K562 (cell line): ENCODE results near the gene CHMP2A. TPM values are rescaled to one million over a fixed set of nuclear protein-coding genes. Genes with fewer than 3 reads are reported as not detected.

Experiments
- ASH1L ChIP-seq: fragments of 450-650 bp; IDR thresholded peaks from 2 replicates; pipeline ENCODE4 v1.6.1; 2018; ENCODE audit warnings: borderline replicate concordance, mild to moderate bottlenecking, low read depth; ENCODE audit not compliant: partially characterized antibody
- BCLAF1 ChIP-seq, 2 experiments: fragments of 450-650 bp in 1 of 2; IDR thresholded peaks; 2 replicates each; pipeline ENCODE4 v1.6.1; 2011 to 2017; ENCODE audit warnings: low read depth in 2 of 2, antibody characterized with exemption in 1 of 2, borderline replicate concordance in 1 of 2, low read length in 1 of 2, mild to moderate bottlenecking in 1 of 2, mixed read lengths in 1 of 2; ENCODE audit not compliant: control insufficient read depth in 1 of 2
- CBFA2T3 ChIP-seq: fragments of 450-650 bp; IDR thresholded peaks from 2 replicates; pipeline ENCODE4 v1.6.1; 2017
- CCNT2 ChIP-seq: IDR thresholded peaks from 2 replicates; pipeline ENCODE4 v1.6.1; 2011; ENCODE audit warnings: borderline replicate concordance, low read depth, mild to moderate bottlenecking, moderate library complexity, mixed read lengths, low read length; ENCODE audit not compliant: insufficient read length; ENCODE audit errors: extremely low read depth
- CHCHD3 ChIP-seq: fragments of 250-450 bp; sonication (Bioruptor Pico); IDR thresholded peaks from 2 replicates; pipeline ENCODE4 v2.1.2; 2022; ENCODE audit warnings: mild to moderate bottlenecking
- ESRRA ChIP-seq: fragments of 450-650 bp; IDR thresholded peaks from 2 replicates; pipeline ENCODE4 v1.6.1; 2014; ENCODE audit warnings: low read depth, mild to moderate bottlenecking, moderate library complexity, borderline replicate concordance
- GABPB1 ChIP-seq: sonication (generic); formaldehyde crosslinking; IDR thresholded peaks from 2 replicates; pipeline ENCODE4 v1.8.0; 2022; ENCODE audit warnings: mild to moderate bottlenecking, missing genetic modification reagents
- HEY1 ChIP-seq: fragments of 250-450 bp; sonication (Bioruptor Pico); IDR thresholded peaks from 2 replicates; pipeline ENCODE4 v1.5.0; 2020; ENCODE audit warnings: mild to moderate bottlenecking, moderate library complexity, borderline replicate concordance
- NBN ChIP-seq: fragments of 450-650 bp; IDR thresholded peaks from 2 replicates; pipeline ENCODE4 v1.6.1; 2016; ENCODE audit warnings: low read depth, mild to moderate bottlenecking
- NCOA2 ChIP-seq, 2 experiments: fragments of 450-650 bp; IDR thresholded peaks; 2 replicates each; pipeline ENCODE4 v1.6.1; 2018; ENCODE audit warnings: mild to moderate bottlenecking in 2 of 2, moderate library complexity in 1 of 2; ENCODE audit not compliant: partially characterized antibody in 2 of 2
- PCBP1 ChIP-seq: fragments of 200-400 bp; formaldehyde crosslinking; IDR thresholded peaks from 2 replicates; pipeline ENCODE4 v1.6.1; 2018; ENCODE audit warnings: mild to moderate bottlenecking, low read depth, low read length; ENCODE audit not compliant: poor library complexity, severe bottlenecking
- PCBP2 ChIP-seq: fragments of 200-400 bp; formaldehyde crosslinking; IDR thresholded peaks from 2 replicates; pipeline ENCODE4 v1.6.1; 2018; ENCODE audit warnings: low read length, low read depth, mild to moderate bottlenecking, moderate library complexity; ENCODE audit not compliant: poor library complexity, severe bottlenecking
- PHF8 ChIP-seq: fragments of 200-600 bp; sonication (generic); IDR thresholded peaks from 2 replicates; pipeline ENCODE4 v1.6.1; 2012; ENCODE audit warnings: mixed run types, mild to moderate bottlenecking, inconsistent platforms, low read length, moderate library complexity, borderline replicate concordance
- RFX7 ChIP-seq: fragments of 250-450 bp; sonication (Bioruptor Pico); IDR thresholded peaks from 2 replicates; pipeline ENCODE4 v1.5.1; 2021; ENCODE audit warnings: mild to moderate bottlenecking
- SMAD2 ChIP-seq: fragments of 150-350 bp; IDR thresholded peaks from 2 replicates; pipeline ENCODE4 v1.6.1; 2014; ENCODE audit warnings: low read depth, mild to moderate bottlenecking, low read length
- ZBTB5 ChIP-seq: fragments of 450-650 bp; IDR thresholded peaks from 2 replicates; pipeline ENCODE4 v1.6.1; 2017; ENCODE audit warnings: antibody characterized with exemption
- ZNF263 ChIP-seq: sonication (generic); formaldehyde crosslinking; IDR thresholded peaks from 2 replicates; pipeline ENCODE4 v1.8.0; 2022; ENCODE audit warnings: mild to moderate bottlenecking, missing genetic modification reagents, borderline replicate concordance
- ZNF609 ChIP-seq: sonication (generic); formaldehyde crosslinking; IDR thresholded peaks from 2 replicates; pipeline ENCODE4 v1.8.1; 2023; ENCODE audit warnings: missing genetic modification reagents, mild to moderate bottlenecking, borderline replicate concordance
- ZNF780A ChIP-seq: fragments of 250-450 bp; sonication (Bioruptor Pico); IDR thresholded peaks from 2 replicates; pipeline ENCODE4 v1.5.0; 2021; ENCODE audit warnings: mild to moderate bottlenecking
- polyA plus RNA-seq, 8 experiments: library from polyadenylated mRNA; depleted of rRNA in 4 of 8; stranded (reverse) in 5 of 8; unstranded in 3 of 8; fragments of >200 nt; fragmentation: Nextera tagmentation in 2 of 8; fragmentation: Illumina TruSeq in 1 of 8; extraction: Ambion mirVana in 2 of 8; extraction: Trizol in 1 of 8; gene quantifications; 2 replicates each; pipeline versions ENCODE4 v1.2.1 to v1.2.3, GENCODE V29; 2011 to 2014; ENCODE audit warnings: inconsistent platforms in 1 of 8, missing spikeins in 1 of 8
- total RNA-seq, 7 experiments: library from RNA; depleted of rRNA in 6 of 7; stranded (reverse); fragments of >200 nt in 6 of 7; fragmentation: Illumina TruSeq in 2 of 7; extraction: Trizol in 2 of 7; gene quantifications; 2 replicates each; pipeline versions ENCODE4 v1.2.1 to v1.2.3, GENCODE V29; 2011 to 2021; ENCODE audit warnings: low replicate concordance in 1 of 7

Gene CHMP2A
- total and polyA plus RNA-seq, 9 of the 15 experiments (the other 6 are each of a cell fraction or from before 2014, with no cell fraction given) = 57.6 to 159 (median 87.2) TPM

GRCh38 chr19:58519087-58519354 lies 35.9 kb downstream of the CHMP2A start (continued):
- TF ChIP-seq BCLAF1 (IDR thresholded peaks at IDR 0.05; ENCODE audit: borderline replicate concordance in 1 of 2, control insufficient read depth in 1 of 2, low read depth in 2 of 2, low read length in 1 of 2) (no peak), ZNF263 (CRISPR knock-in tag) (no peak), ASH1L (no peak), ZBTB5 (no peak), PHF8 (no peak), NCOA2 (IDR thresholded peaks at IDR 0.05; ENCODE audit: partially characterized antibody in 2 of 2) (no peak), CCNT2 (no peak), HEY1 (no peak), ZNF780A (CRISPR knock-in tag) (no peak), ESRRA (no peak), GABPB1 (CRISPR knock-in tag) (no peak), PCBP1 (no peak), SMAD2 (no peak), RFX7 (no peak), CBFA2T3 (no peak), PCBP2 (no peak), ZNF609 (CRISPR knock-in tag) (no peak), CHCHD3 (CRISPR knock-in tag) (no peak), NBN (no peak)
